Cardiac fibroblast (primary cell): ENCODE data around the gene FGFBP2.
"Not testable (repeated sequence)": the region's sequence is repeated elsewhere in the genome, so short reads cannot be mapped to it uniquely, and the experiment has no call there.

Experiments
- DNase-seq, 2 donors: peaks; one replicate each; pipeline versions ENCODE4 v3.0.0 to v3.0.0-alpha.2; 2010; ENCODE audit warnings: low read depth in 2 of 2
- H3K4me3 ChIP-seq, 2 donors: replicated peaks in 1 of 2; 1 replicate in 1 of 2; 2 replicates in 1 of 2; pipeline ENCODE4 v1.5.1; 2011; ENCODE audit warnings: low read depth in 2 of 2, low read length in 2 of 2, mild to moderate bottlenecking in 2 of 2, moderate library complexity in 1 of 2
- TF ChIP-seq, protein P1 (sequence below): IDR thresholded peaks from one replicate; pipeline ENCODE4 v1.5.1; 2011; ENCODE audit warnings: low read depth, mild to moderate bottlenecking, low read length, inconsistent platforms

FGFBP2 gene

DNA sequence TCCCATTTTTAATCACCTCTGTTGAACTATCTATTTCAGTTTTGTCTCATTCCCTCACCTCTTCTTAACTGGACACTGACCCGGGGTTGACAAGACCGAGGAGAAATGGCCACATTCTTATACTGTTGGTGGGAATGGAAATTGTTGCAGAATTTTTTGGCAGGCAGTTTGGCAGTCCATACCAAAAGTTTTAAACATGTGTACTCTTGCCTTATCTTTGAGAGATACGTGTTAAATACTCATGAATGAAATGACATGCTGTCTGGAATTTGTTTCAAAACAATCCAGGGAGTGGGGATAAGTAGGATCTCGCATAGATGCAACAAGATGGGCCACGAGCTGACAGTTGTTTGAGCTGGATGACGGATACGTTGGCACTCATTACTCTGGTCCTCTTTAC, 36.5 kb downstream of the FGFBP2 start:
- H3K4me3 ChIP-seq: no peak overlapping the region
- TF ChIP-seq, protein P1, sequence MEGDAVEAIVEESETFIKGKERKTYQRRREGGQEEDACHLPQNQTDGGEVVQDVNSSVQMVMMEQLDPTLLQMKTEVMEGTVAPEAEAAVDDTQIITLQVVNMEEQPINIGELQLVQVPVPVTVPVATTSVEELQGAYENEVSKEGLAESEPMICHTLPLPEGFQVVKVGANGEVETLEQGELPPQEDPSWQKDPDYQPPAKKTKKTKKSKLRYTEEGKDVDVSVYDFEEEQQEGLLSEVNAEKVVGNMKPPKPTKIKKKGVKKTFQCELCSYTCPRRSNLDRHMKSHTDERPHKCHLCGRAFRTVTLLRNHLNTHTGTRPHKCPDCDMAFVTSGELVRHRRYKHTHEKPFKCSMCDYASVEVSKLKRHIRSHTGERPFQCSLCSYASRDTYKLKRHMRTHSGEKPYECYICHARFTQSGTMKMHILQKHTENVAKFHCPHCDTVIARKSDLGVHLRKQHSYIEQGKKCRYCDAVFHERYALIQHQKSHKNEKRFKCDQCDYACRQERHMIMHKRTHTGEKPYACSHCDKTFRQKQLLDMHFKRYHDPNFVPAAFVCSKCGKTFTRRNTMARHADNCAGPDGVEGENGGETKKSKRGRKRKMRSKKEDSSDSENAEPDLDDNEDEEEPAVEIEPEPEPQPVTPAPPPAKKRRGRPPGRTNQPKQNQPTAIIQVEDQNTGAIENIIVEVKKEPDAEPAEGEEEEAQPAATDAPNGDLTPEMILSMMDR: no peak
- peak in 1 of 2 donors; percentile 64 for DNase-seq

DNA sequence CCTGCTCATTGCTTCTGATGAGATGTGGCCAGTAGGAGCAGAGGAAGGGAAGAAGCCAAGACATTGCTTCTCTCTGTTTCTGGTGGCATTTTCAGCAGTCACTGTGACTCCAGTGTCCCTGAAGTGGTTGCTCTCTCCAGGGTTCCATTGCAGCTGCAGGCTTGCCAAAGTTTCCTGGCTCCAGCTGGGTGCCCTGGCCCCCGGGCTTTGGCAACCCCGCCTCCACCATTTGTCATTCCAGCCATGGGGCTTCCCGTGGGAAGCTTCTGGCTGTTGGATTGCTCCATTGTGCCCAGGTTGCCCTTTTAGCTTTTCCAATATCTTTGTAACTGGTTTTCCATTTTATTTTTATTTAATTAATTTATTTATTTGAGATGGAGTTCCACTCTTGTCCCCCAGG, 37.1 kb downstream of the FGFBP2 start:
- TF ChIP-seq, protein P1: no peak
- no peak overlapping the region for H3K4me3 ChIP-seq
- no peak for DNase-seq

DNA sequence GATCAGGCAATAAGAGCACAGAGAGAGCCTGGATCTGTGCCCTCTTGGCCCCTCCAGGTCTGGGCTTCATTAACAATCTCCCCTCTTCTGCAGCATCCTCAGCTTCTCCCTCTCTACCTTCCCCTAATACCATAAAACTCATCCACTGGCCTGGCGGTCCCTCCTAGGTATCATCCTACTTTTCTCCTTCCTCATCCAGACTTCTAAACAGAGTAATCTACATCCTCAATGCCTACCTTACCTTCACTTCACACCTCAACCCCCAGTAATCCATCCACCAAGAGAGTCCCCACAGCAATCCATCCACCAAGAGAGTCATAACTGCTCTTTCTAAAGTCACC, 41.4 kb downstream of the FGFBP2 start:
- no peak for DNase-seq
- TF ChIP-seq, protein P1: no peak
- H3K4me3 ChIP-seq: no peak overlapping the region

DNA sequence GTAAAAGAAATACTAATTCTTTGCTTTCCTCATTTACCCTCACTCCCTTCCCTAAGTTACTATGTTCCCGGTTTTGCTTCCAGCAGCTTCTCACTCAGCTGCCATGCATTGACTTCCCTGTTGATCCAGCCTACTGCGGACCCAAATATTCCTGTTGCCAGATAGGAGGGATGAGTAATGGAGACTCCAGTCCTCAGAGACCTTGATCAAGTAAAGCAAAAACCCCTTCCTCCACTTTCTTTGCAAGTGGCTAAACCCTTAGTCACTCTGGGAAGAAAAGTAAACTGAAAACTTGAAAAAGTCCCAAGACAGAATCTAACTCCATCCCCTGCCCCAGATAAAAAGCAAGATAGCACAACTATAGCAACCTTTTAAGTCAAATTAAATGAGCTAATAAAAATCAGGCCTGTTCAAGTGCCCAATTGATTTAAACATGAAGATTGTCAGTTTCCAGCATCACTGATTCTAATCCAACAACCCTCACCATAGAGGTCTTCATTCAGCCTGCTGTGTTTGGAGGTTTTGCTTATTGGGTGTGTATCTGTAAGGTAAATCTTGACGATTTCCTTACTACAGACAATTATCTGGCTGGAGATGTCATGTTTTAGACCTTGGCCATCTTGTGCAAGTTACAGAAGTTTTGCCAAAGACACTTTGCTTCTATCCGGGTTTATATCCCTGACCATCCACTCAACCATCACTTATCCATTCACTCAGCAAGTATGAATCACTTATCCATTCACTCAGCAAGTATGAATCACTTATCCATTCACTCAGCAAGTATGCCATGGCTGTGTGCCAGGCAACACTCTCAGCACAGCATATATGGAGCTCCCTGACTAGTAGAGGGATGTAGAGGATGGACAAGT, 42.0 kb downstream of the FGFBP2 start:
- peak; percentile 94 to 98 for DNase-seq
- no peak overlapping the region for H3K4me3 ChIP-seq
- TF ChIP-seq, protein P1: no peak

DNA sequence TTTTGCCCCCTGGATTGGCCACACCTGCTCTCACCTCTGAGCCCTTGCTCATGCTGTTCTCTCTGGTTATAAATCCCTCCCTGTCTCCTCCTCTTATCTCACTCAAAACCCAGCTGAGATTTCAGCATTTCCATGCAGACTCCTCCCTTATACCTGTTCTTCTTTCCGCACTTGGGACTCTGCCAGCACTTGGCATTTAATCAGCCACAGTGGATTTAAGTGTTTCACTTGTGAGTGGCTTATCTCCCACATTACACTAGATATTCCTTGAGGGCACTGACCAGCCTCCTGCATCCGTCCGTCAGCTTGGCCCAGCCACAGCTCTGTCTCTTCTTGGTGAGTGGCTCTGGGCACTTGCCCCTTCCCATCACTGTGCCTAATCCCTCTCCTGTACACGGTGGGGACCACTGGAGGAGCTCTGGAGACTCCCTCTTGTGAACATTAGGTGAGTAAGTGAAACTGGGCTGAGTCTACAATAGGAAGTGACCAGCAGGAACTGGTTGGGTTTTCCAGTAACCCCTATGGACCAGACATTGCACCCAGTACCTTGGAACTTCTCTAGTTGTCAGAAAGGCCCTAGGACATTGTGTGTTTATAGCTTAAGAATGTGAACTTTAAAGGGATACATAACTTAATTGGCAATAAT, 44.4 kb downstream of the FGFBP2 start:
- no peak for DNase-seq
- TF ChIP-seq, protein P1: no peak
- no peak overlapping the region for H3K4me3 ChIP-seq

DNA sequence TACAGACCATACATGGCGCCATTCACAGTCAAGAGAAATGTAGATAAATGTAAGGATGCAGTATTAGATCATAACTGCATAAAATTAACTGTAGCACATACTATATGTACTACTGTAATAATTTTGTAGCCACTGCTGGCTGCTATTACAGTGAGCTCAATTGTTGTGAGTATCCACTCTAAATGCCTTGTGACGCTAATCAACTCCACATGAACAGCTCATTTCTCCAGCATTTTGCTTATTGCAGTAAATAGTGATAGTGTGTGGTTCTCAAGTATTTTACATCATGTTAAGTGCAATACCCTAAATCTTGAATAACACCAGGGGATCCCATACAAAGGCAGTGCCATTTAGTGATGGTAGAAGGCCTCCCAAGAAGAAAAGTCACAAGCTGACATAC, 45.7 kb downstream of the FGFBP2 start:
- TF ChIP-seq, protein P1: no peak
- no peak overlapping the region for H3K4me3 ChIP-seq
- DNase-seq: no peak

DNA sequence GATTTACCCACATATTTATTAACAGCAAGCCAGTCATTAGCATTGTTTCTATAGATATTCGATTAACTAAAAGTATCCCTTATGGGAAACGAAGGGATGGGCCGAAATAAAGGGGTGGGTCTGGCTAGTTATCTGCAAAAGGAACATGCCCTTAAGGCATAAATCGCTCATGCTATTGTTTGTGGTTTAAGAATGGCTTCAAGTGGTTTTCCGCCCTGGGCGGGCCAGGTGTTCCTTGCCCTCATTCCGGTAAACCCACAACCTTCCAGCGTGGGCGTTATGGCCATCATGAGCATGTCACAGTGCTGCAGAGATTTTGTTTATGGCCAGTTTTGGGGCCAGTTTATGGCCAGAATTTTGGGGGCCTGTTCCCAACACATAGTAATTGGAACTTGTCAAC, 46.6 kb downstream of the FGFBP2 start:
- DNase-seq, H3K4me3 ChIP-seq: not testable (repeated sequence)
